Hepatocyte (in vitro differentiated cells): ENCODE data around the gene ALG14.

Experiments
- CTCF ChIP-seq: fragments of 200-600 bp; sonication (generic); IDR thresholded peaks from 2 replicates; pipeline ENCODE4 v1.5.1; 2016; ENCODE audit warnings: antibody characterized with exemption, mild to moderate bottlenecking; ENCODE audit not compliant: poor library complexity
- EZH2 ChIP-seq: fragments of 200-600 bp; sonication (generic); IDR thresholded peaks from 2 replicates; pipeline ENCODE4 v1.6.1; 2016; ENCODE audit warnings: antibody characterized with exemption, mild to moderate bottlenecking, borderline replicate concordance

- TF ChIP-seq CTCF (no peak), EZH2 (no peak)
Measured at GRCh38 chr1:94989911-94990473, 82.8 kb downstream of the ALG14 start.
